ENCODE results near the gene MPV17L2.
A peak's percentile ranks its signal among the peaks of the same experiment; 100 is the strongest.

Gene MPV17L2

GRCh38 chr19:18218600-18218999, 25.6 kb downstream of the MPV17L2 start:
- no peak for DNase-seq (ENCODE audit: low spot score)

GRCh38 chr19:18219911-18220631, 27.1 kb downstream of the MPV17L2 start:
- no peak for DNase-seq (ENCODE audit: low spot score)

- DNase-seq (ENCODE audit: low spot score) = no peak
Observed at GRCh38 chr19:18220632-18221275, 27.7 kb downstream of the MPV17L2 start.

- DNase-seq (ENCODE audit: low spot score) = no peak
Observed at GRCh38 chr19:18221815-18222725, 29.1 kb downstream of the MPV17L2 start.

- no peak for DNase-seq (ENCODE audit: low spot score)
Observed at GRCh38 chr19:18223860-18224524, 31.0 kb downstream of the MPV17L2 start.

GRCh38 chr19:18224525-18225354, 31.7 kb downstream of the MPV17L2 start:
- DNase-seq (ENCODE audit: low spot score) = peak; percentile 97

- no peak for DNase-seq (ENCODE audit: low spot score)
Observed at GRCh38 chr19:18225355-18225701, 32.3 kb downstream of the MPV17L2 start.

- DNase-seq (ENCODE audit: low spot score) = no peak
Observed at GRCh38 chr19:18225702-18226468, 32.9 kb downstream of the MPV17L2 start, which contains the start of gene PDE4C. PDE4C (minus strand) TSS chr19:18226438; CDS start chr19:18226415, 23 bp downstream.

GRCh38 chr19:18226956-18227780, 34.1 kb downstream of the MPV17L2 start:
- no peak for DNase-seq (ENCODE audit: low spot score)

- no peak for DNase-seq (ENCODE audit: low spot score)
Observed at GRCh38 chr19:18227781-18228271, 34.8 kb downstream of the MPV17L2 start.

GRCh38 chr19:18229474-18229873, 36.5 kb downstream of the MPV17L2 start:
- no peak for DNase-seq (ENCODE audit: low spot score)

- DNase-seq (ENCODE audit: low spot score) = no peak
Observed at GRCh38 chr19:18229915-18230314, 36.9 kb downstream of the MPV17L2 start.

GRCh38 chr19:18230941-18231734, 38.1 kb downstream of the MPV17L2 start:
- DNase-seq (ENCODE audit: low spot score) = no peak

GRCh38 chr19:18231775-18232174, 38.8 kb downstream of the MPV17L2 start:
- DNase-seq (ENCODE audit: low spot score) = no peak

GRCh38 chr19:18232540-18233223, 39.7 kb downstream of the MPV17L2 start:
- DNase-seq (ENCODE audit: low spot score) = no peak

GRCh38 chr19:18233224-18233825, 40.3 kb downstream of the MPV17L2 start:
- DNase-seq (ENCODE audit: low spot score) = peak; percentile 30

- DNase-seq (ENCODE audit: low spot score) = no peak
Observed at GRCh38 chr19:18234194-18234593, 41.2 kb downstream of the MPV17L2 start.

Measured in kidney capillary endothelial cell (primary cell).